AG04450 (cell line): ENCODE data around the gene NPFFR1. TPM values are rescaled to one million over a fixed set of nuclear protein-coding genes. Genes with fewer than 3 reads are reported as not detected.

Experiments
- CTCF ChIA-PET: fragments of 300-600, 350-600 bp; formaldehyde crosslinking; extraction: SDS; loops from one replicate; lab custom pipeline; 2022; ENCODE audit warnings: antibody characterized with exemption, inconsistent platforms; lab: Charles Lee
- POLR2A ChIA-PET: fragments of 350-600 bp; formaldehyde crosslinking; extraction: SDS; loops from one replicate; lab custom pipeline; 2021; ENCODE audit warnings: antibody characterized with exemption, inconsistent platforms; lab: Yijun Ruan, JAX
- DNase-seq: peaks from one replicate; pipeline ENCODE4 v3.0.0-alpha.2; 2011; ENCODE audit warnings: low read depth, low spot score
- H3K27ac ChIP-seq: one replicate; pipeline ENCODE4 v1.5.1; 2012; ENCODE audit warnings: low read depth, low read length, control low read depth
- H3K27me3 ChIP-seq: one replicate; pipeline ENCODE4 v1.6.0; 2012; ENCODE audit warnings: low read length; ENCODE audit not compliant: control insufficient read depth, insufficient read depth
- H3K4me3 ChIP-seq: 2 replicates; pipeline ENCODE4 v1.5.1; 2011; ENCODE audit warnings: mild to moderate bottlenecking, low read depth, low read length, control low read depth
- H3K9me3 ChIP-seq: 2 replicates; pipeline ENCODE4 v1.5.1; 2012; ENCODE audit warnings: low read length; ENCODE audit not compliant: control insufficient read depth, insufficient read depth
- CTCF ChIP-seq: IDR thresholded peaks from 2 replicates; pipeline ENCODE4 v1.5.1; 2011; ENCODE audit warnings: low read depth, low read length, control low read depth, inconsistent platforms
- polyA plus RNA-seq: library from polyadenylated mRNA; depleted of rRNA; stranded (reverse); fragments of >200 nt; gene quantifications from 2 replicates; pipeline ENCODE4 v1.2.3, GENCODE V29; 2011

Gene NPFFR1
- polyA plus RNA-seq, 1 experiment, result 0.01 TPM

- ChIA-PET CTCF (interaction anchor here (0.7 kb wide), 1 partner anchor 19 kb away, joined by 3 read pairs; no protein-coding TSS in a partner anchor), POLR2A (interaction anchor here (0.6 to 0.7 kb wide), 2 partner anchors 43 to 224 kb away, joined by 4 to 6 read pairs; no protein-coding TSS in a partner anchor)
- no peak overlapping the region for H3K4me3 ChIP-seq
- no peaks in the 10 kb centered on the region for H3K27me3 ChIP-seq
- TF ChIP-seq CTCF, result no peak
- H3K27ac ChIP-seq, result no peak overlapping the region
- DNase-seq, result no peak
- no peaks in the 10 kb centered on the region for H3K9me3 ChIP-seq
Measured at GRCh38 chr10:70320751-70321150, 36.9 kb upstream of the NPFFR1 start.

GRCh38 chr10:70319824-70320223 is 36.0 kb upstream of the NPFFR1 start:
- no peak for DNase-seq
- Histone ChIP-seq H3K27ac (no peak overlapping the region), H3K4me3 (no peak overlapping the region), H3K27me3 (no peaks in the 10 kb centered on the region), H3K9me3 (no peaks in the 10 kb centered on the region)
- CTCF ChIA-PET, result no interaction called here
- TF ChIP-seq CTCF, result no peak
- POLR2A ChIA-PET, result interaction anchor here (0.5 kb wide), 1 partner anchor 9 kb away, joined by 6 read pairs; no protein-coding TSS in a partner anchor

GRCh38 chr10:70319183-70319582 is 35.4 kb upstream of the NPFFR1 start:
- Histone ChIP-seq H3K27me3 (no peaks in the 10 kb centered on the region), H3K9me3 (no peaks in the 10 kb centered on the region), H3K27ac (no peak overlapping the region), H3K4me3 (no peak overlapping the region)
- POLR2A ChIA-PET, result interaction anchor here (0.5 kb wide), 1 partner anchor 10 kb away, joined by 6 read pairs; no protein-coding TSS in a partner anchor
- CTCF ChIA-PET, result no interaction called here
- DNase-seq, result no peak
- no peak for TF ChIP-seq CTCF

GRCh38 chr10:70317943-70318318 is 34.1 kb upstream of the NPFFR1 start:
- H3K27me3 ChIP-seq, result no peaks in the 10 kb centered on the region
- DNase-seq, result no peak
- ChIA-PET POLR2A (no interaction called here), CTCF (no interaction called here)
- no peaks in the 10 kb centered on the region for H3K9me3 ChIP-seq
- H3K4me3 ChIP-seq, result no peak overlapping the region
- no peak for TF ChIP-seq CTCF
- no peak overlapping the region for H3K27ac ChIP-seq

- CTCF ChIA-PET, result no interaction called here
- H3K27me3 ChIP-seq, result no peaks in the 10 kb centered on the region
- no peaks in the 10 kb centered on the region for H3K9me3 ChIP-seq
- no peak for DNase-seq
- POLR2A ChIA-PET, result no interaction called here
- TF ChIP-seq CTCF, result no peak
- H3K4me3 ChIP-seq, result no peak overlapping the region
- H3K27ac ChIP-seq, result no peak overlapping the region
Measured at GRCh38 chr10:70317272-70317942, 33.6 kb upstream of the NPFFR1 start.
